GM12878 (cell line): ENCODE measurements around the gene ATF3. TPM values are rescaled to one million over a fixed set of nuclear protein-coding genes. Genes with fewer than 3 reads are reported as not detected.
A peak's percentile ranks its signal among the peaks of the same experiment; 100 is the strongest.

ENCODE experiments used
- CBFB ChIP-seq: IDR thresholded peaks from 2 replicates; pipeline ENCODE4 v1.6.1; 2016; ENCODE audit warnings: antibody characterized with exemption, low read depth
- CREM ChIP-seq: IDR thresholded peaks from 2 replicates; pipeline ENCODE4 v1.6.1; 2014; ENCODE audit warnings: antibody characterized with exemption, low read depth
- HCFC1 ChIP-seq: fragments of 150-350 bp; IDR thresholded peaks from 2 replicates; pipeline ENCODE4 v1.6.1; 2014; ENCODE audit warnings: low read length
- HSF1 ChIP-seq: fragments of 150-350 bp; IDR thresholded peaks from 2 replicates; pipeline ENCODE4 v1.6.1; 2014; ENCODE audit warnings: mild to moderate bottlenecking, low read depth, low read length
- MLLT1 ChIP-seq: fragments of 450-650 bp; IDR thresholded peaks from 2 replicates; pipeline ENCODE4 v1.6.1; 2016; ENCODE audit warnings: mild to moderate bottlenecking
- PBX3 ChIP-seq: IDR thresholded peaks from 2 replicates; pipeline ENCODE4 v1.6.1; 2011; ENCODE audit warnings: mild to moderate bottlenecking, low read depth, low read length, moderate library complexity; ENCODE audit not compliant: insufficient replicate concordance
- RELA ChIP-seq: fragments of 450-650 bp; IDR thresholded peaks from 2 replicates; pipeline ENCODE4 v1.8.0; 2014; ENCODE audit warnings: borderline replicate concordance; ENCODE audit not compliant: partially characterized antibody
- REST ChIP-seq: IDR thresholded peaks from 2 replicates; pipeline ENCODE4 v1.6.1; 2012; ENCODE audit warnings: mild to moderate bottlenecking, low read depth, low read length
- RFX5 ChIP-seq: IDR thresholded peaks from 2 replicates; pipeline ENCODE4 v1.6.1; 2011; ENCODE audit warnings: low read depth, low read length, improper control_type of control experiment
- SIX5 ChIP-seq: IDR thresholded peaks from 2 replicates; pipeline ENCODE4 v1.6.1; 2011; ENCODE audit warnings: mild to moderate bottlenecking, low read depth, low read length, moderate library complexity; ENCODE audit not compliant: severe bottlenecking
- SKIL ChIP-seq: fragments of 450-650 bp; IDR thresholded peaks from 2 replicates; pipeline ENCODE4 v1.6.1; 2017; ENCODE audit warnings: mild to moderate bottlenecking, low read depth, inconsistent platforms; ENCODE audit not compliant: poor library complexity, severe bottlenecking
- SMC3 ChIP-seq: IDR thresholded peaks from 2 replicates; pipeline ENCODE4 v1.6.1; 2011; ENCODE audit warnings: low read length, improper control_type of control experiment, borderline replicate concordance
- SRF ChIP-seq, 2 experiments: IDR thresholded peaks; 2 replicates each; pipeline ENCODE4 v1.6.1; 2011; ENCODE audit warnings: low read depth in 2 of 2, low read length in 2 of 2, mild to moderate bottlenecking in 1 of 2, moderate library complexity in 1 of 2
- TCF12 ChIP-seq: IDR thresholded peaks from 2 replicates; pipeline ENCODE4 v1.6.1; 2011; ENCODE audit warnings: low read depth, mild to moderate bottlenecking, low read length
- ZNF687 ChIP-seq: fragments of 450-650 bp; IDR thresholded peaks from 2 replicates; pipeline ENCODE4 v1.6.1; 2017; ENCODE audit warnings: mild to moderate bottlenecking, moderate library complexity
- polyA plus RNA-seq, 11 experiments: library from polyadenylated mRNA; depleted of rRNA in 4 of 11; unstranded in 6 of 11; stranded (reverse) in 5 of 11; fragments of >200 nt; fragmentation: Nextera tagmentation in 4 of 11; fragmentation: Illumina TruSeq in 1 of 11; extraction: Ambion mirVana in 4 of 11; extraction: Trizol in 1 of 11; gene quantifications; 1 replicate in 1 of 11; 2 replicates in 10 of 11; pipeline versions ENCODE4 v1.2.1 to v1.2.3, GENCODE V29; 2011 to 2016; ENCODE audit warnings: inconsistent platforms in 2 of 11, missing spikeins in 2 of 11, low read depth in 1 of 11
- total RNA-seq, 4 experiments: library from RNA; depleted of rRNA in 3 of 4; stranded (reverse); fragments of >200 nt in 3 of 4; fragmentation: Illumina TruSeq in 1 of 4; extraction: Trizol in 1 of 4; gene quantifications; 2 replicates each; pipeline versions ENCODE4 v1.2.1 to v1.2.3, GENCODE V29; 2013 to 2021

Gene ATF3
- total and polyA plus RNA-seq, 10 of the 15 experiments (the other 5 are each of a cell fraction or from before 2014, with no cell fraction given) = 3.0 to 13.9 (median 8.3) TPM

GRCh38 chr1:212608392-212608958 lies at the start of gene ATF3 (continued):
- peak; percentile 85; the same call in 1 of the 2 replicates for TF ChIP-seq TCF12
- TF ChIP-seq HSF1 = no peak
- TF ChIP-seq HCFC1 = no peak
- no peak for TF ChIP-seq MLLT1
- 0 out of 2 replicates have a peak, but pooled peaks have one; percentile 25 for TF ChIP-seq REST
- TF ChIP-seq PBX3 = no peak
- no peak for TF ChIP-seq SIX5
- TF ChIP-seq RFX5 = no peak
- TF ChIP-seq ZNF687 = peak; percentile 57; the same call in 1 of the 2 replicates
- TF ChIP-seq SKIL = no peak
- no peak for TF ChIP-seq SRF (IDR thresholded peaks at IDR 0.05; ENCODE audit: low read depth in 2 of 2, low read length in 2 of 2)
- no peak for TF ChIP-seq RELA
- peak; percentile 46; the same call in 1 of the 2 replicates for TF ChIP-seq CBFB
- TF ChIP-seq SMC3 = no peak; the same call in 1 of the 2 replicates
- TF ChIP-seq CREM = peak; percentile 84
